Activated naive CD4-positive, alpha-beta T cell treated with anti-CD3 and anti-CD28 coated beads, Interleukin-2, amount 10 ng/mL, durations not matched to agents 7 days and 5 days (primary cell): ENCODE measurements around the gene KCNG4.

Source experiments
- CTCF ChIA-PET: fragments of 350-600 bp; sonication (Branson Sonifier 250); formaldehyde crosslinking; loops from one replicate; lab custom pipeline; 2021; ENCODE audit warnings: antibody characterized with exemption; lab: Charles Lee
- DNase-seq: peaks from one replicate; pipeline ENCODE4 v3.0.0-alpha.2; 2020
- H3K27ac Mint-ChIP-seq: one replicate; pipeline ENCODE4 v1.8.0; 2021; ENCODE audit warnings: mild to moderate bottlenecking, moderate library complexity, mixed read lengths
- H3K27me3 Mint-ChIP-seq: one replicate; pipeline ENCODE4 v1.8.0; 2021; ENCODE audit warnings: mild to moderate bottlenecking, mixed read lengths
- H3K36me3 Mint-ChIP-seq: one replicate; pipeline ENCODE4 v1.8.0; 2021; ENCODE audit warnings: mixed read lengths
- H3K4me1 Mint-ChIP-seq: one replicate; pipeline ENCODE4 v1.8.0; 2021; ENCODE audit warnings: mixed read lengths
- H3K4me3 Mint-ChIP-seq: one replicate; pipeline ENCODE4 v1.8.0; 2021; ENCODE audit warnings: mild to moderate bottlenecking, moderate library complexity, mixed read lengths
- H3K9me3 Mint-ChIP-seq: one replicate; pipeline ENCODE4 v1.8.0; 2021; ENCODE audit warnings: mixed read lengths

Gene KCNG4

DNA sequence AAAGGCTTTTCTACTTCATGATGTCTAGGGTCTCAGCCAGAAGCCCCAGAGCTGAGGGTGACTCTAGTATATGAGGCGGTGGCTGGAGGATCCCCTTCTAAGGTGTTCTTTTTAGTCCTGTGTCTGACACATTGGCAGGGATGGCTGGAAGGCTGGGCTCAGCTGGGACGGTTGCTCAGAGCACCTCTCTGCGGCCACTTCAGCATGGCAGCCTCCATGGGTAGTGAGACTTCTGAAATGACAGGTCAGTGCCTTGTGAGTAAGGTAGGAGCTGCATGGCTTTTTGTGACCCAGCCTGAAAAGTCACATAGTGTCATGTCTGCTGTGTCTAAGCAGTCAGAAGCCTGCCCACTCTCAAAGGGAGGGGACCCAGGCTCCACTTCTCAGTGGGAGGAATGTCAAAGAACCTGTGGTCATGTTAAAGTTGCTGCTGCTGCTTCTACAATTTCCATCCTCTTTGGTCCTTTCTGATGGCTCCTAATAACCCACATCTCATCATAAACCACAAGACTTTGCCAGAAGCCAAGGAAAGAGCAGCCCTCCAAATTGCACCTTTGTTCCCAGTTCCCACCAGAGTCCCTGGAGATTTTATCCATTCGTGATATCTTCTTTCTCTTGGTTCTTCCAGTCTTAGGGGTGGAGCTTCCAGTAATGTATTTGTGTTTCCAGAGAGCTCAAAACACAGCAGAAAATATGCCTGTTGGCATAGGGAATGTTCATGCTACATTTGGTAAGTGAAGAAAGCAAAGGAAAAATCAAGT lies 15.4 kb upstream of the KCNG4 start:
- H3K27ac Mint-ChIP-seq = no peak overlapping the region
- CTCF ChIA-PET = no interaction called here
- DNase-seq = no peak
- peaks cover 43% of the 10 kb centered on the region for H3K27me3 Mint-ChIP-seq
- H3K9me3 Mint-ChIP-seq = no peaks in the 10 kb centered on the region
- H3K36me3 Mint-ChIP-seq = no peaks in the 10 kb centered on the region
- no peak overlapping the region for H3K4me3 Mint-ChIP-seq
- no peaks in the 10 kb centered on the region for H3K4me1 Mint-ChIP-seq

DNA sequence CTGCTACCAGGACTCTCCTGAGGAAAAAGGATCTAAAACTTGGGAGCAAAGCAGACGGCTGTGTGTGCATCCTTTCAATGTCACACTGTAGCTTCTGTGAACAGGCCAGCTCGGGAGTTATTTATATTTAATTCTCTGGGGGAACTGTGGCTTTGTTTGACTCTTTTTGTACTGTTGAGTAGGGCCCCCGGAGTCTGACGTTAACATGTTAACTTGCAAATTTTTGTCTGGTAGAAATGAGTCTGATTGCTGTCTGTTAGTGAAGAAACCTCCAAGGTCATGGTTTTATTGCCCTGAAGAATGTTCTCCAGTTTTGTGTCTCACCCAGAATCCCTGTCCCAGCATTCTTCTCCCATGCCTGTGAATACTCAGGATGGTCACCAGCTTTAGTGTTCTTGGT lies 14.2 kb upstream of the KCNG4 start:
- Mint-ChIP-seq H3K4me1 (no peaks in the 10 kb centered on the region), H3K36me3 (no peaks in the 10 kb centered on the region), H3K4me3 (no peak overlapping the region), H3K27me3 (peaks cover 43% of the 10 kb centered on the region), H3K27ac (no peak overlapping the region), H3K9me3 (no peaks in the 10 kb centered on the region)
- DNase-seq = no peak
- CTCF ChIA-PET = no interaction called here

DNA sequence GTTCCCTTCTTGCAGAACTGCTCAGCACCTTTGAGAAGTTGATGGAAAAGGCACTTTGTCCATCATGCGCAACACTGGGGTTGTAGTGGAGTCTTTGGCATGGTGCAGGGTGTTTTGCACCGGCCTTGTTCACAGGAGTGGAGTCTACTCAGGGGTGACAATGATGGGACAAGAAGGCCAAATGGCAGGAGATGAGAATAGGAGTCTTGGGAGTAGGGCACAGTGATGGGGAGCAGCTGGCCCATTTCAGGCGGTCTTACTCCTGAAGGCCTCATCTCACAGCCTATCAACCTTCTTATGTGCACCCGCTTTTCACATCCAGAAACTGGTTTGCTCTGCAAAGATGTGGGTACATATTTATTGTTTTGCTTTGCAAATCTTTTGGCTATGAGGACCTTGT lies 13.4 kb upstream of the KCNG4 start:
- no peak overlapping the region for H3K4me3 Mint-ChIP-seq
- H3K27me3 Mint-ChIP-seq = peaks cover 38% of the 10 kb centered on the region
- CTCF ChIA-PET = no interaction called here
- no peak overlapping the region for H3K27ac Mint-ChIP-seq
- H3K9me3 Mint-ChIP-seq = no peaks in the 10 kb centered on the region
- H3K36me3 Mint-ChIP-seq = no peaks in the 10 kb centered on the region
- no peaks in the 10 kb centered on the region for H3K4me1 Mint-ChIP-seq
- no peak for DNase-seq

DNA sequence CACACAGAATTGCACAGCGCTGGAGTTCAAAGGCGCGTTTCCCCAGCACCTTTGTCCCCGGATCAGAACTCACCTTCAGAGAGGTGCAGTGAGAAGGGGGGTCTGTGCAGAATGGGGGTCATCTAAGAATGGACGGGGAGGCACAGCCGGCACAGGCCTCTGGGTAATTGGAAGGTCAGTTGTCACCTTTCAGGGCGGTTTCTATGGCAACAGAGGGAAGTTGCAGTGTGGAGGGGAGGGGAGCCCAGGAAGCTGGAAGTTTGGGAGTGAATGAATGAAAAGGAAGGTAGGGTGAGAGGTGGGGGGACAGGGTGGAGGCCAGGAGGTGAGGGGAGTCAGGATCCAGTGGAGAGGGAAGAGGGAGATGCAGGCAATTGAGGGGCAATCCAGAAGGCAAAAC lies 12.4 kb upstream of the KCNG4 start:
- Mint-ChIP-seq H3K4me1 (no peaks in the 10 kb centered on the region), H3K36me3 (no peaks in the 10 kb centered on the region), H3K4me3 (no peak overlapping the region), H3K9me3 (no peaks in the 10 kb centered on the region), H3K27me3 (peaks cover 38% of the 10 kb centered on the region), H3K27ac (no peak overlapping the region)
- no peak for DNase-seq
- CTCF ChIA-PET = no interaction called here

DNA sequence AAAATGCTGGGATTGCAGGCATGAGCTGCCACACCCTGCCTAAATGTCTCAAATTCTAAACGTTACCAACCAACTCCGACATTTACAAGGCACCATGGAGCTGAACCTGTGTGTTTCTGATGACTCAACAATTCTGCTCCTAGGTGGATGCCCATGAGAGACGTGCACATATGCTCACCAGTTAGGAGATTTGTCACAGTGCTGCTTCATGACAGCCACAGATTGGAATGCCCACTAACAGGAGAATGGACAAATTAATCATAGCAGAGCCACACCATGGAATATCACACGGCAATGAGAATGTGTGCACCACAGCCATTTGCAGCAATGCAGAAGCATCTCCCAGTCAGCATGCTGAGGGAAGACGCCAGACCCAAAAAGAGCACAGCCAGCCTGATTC lies 8.0 kb upstream of the KCNG4 start:
- CTCF ChIA-PET = no interaction called here
- no peaks in the 10 kb centered on the region for H3K36me3 Mint-ChIP-seq
- DNase-seq = no peak
- no peaks in the 10 kb centered on the region for H3K4me1 Mint-ChIP-seq
- no peak overlapping the region for H3K27ac Mint-ChIP-seq
- peaks cover 1% of the 10 kb centered on the region for H3K9me3 Mint-ChIP-seq
- peaks cover 32% of the 10 kb centered on the region for H3K27me3 Mint-ChIP-seq
- H3K4me3 Mint-ChIP-seq = no peak overlapping the region

DNA sequence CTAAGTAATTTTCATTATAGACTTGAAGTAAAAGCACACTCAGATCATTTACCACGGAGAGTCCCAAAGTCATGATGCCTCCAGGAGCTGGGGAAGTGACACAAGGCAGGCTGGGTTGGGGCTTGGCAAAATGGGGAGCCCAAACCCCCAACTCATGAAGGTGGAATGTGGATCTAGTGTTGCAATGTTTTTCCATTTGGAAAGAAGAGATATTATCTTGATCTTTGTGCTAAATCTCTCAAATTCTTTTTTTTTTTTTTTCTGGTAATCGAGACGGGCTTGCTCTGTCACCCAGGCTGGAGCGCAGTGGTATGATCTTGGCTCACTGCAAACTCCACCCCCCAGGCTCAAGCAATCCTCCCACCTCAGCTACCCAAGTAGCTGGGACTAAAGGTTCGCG lies 7.5 kb upstream of the KCNG4 start:
- H3K27me3 Mint-ChIP-seq = peaks cover 32% of the 10 kb centered on the region
- peaks cover 1% of the 10 kb centered on the region for H3K9me3 Mint-ChIP-seq
- no peak overlapping the region for H3K4me3 Mint-ChIP-seq
- H3K27ac Mint-ChIP-seq = no peak overlapping the region
- no peak for DNase-seq
- no peaks in the 10 kb centered on the region for H3K36me3 Mint-ChIP-seq
- CTCF ChIA-PET = no interaction called here
- no peaks in the 10 kb centered on the region for H3K4me1 Mint-ChIP-seq

DNA sequence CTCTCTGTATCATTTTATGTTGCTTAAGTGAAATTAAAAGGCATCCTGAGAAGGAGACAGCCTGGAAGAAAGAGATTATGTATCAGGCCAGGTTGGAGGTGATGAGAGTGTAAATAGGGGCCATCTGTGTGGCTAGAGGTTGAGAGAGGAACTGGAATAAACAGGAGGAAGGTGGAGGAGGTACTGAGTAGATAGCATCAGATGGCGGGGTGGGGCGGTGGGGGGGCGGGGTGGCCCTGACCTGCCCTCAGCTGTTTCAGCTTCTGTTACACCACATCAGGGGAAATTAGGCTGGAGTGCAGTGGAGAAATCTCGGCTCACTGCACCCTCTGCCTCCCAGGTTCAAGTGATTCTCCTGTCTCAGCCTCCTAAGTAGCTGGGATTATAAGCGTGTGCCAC lies 6.9 kb upstream of the KCNG4 start:
- peaks cover 25% of the 10 kb centered on the region for H3K27me3 Mint-ChIP-seq
- no peak overlapping the region for H3K27ac Mint-ChIP-seq
- H3K4me1 Mint-ChIP-seq = no peaks in the 10 kb centered on the region
- DNase-seq = no peak
- CTCF ChIA-PET = no interaction called here
- no peak overlapping the region for H3K4me3 Mint-ChIP-seq
- H3K9me3 Mint-ChIP-seq = peaks cover 1% of the 10 kb centered on the region
- no peaks in the 10 kb centered on the region for H3K36me3 Mint-ChIP-seq

DNA sequence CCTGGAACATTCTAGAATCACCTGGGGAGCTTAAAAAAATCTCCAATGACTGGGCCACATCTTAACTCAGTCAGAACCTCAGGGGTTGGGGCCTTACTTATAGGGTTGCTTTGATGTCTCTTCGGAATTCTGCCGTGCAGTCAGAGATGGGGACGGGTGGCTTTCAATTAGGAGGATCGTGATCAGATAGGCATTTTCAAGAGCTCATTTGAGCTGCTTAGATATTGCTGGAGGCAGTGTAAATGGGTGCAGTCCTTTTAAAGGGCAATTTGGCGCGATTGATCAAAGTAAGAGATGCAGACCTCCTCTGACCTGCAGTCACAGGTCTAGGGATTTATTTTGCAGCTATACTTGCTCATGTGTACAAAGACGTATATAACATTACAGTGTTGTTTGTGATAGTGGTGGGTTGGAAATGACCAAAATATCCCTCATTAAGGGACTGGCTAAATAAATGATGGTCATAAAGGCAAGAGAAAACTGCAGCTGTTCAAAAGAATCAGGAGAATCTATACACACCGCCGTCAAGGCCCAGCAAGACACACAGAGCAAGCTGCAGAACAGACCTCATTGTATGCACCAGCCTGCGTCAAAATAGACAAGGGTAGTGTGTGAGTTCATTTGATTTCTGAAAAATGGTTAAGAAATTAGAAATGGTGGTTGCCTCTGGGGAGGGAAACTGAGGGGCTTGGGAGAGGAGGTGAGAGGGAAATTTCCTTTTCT lies 6.3 kb upstream of the KCNG4 start:
- DNase-seq = no peak
- Mint-ChIP-seq H3K4me3 (no peak overlapping the region), H3K9me3 (peaks cover 1% of the 10 kb centered on the region), H3K36me3 (no peaks in the 10 kb centered on the region), H3K27me3 (peaks cover 25% of the 10 kb centered on the region), H3K27ac (no peak overlapping the region), H3K4me1 (no peaks in the 10 kb centered on the region)
- CTCF ChIA-PET = no interaction called here

DNA sequence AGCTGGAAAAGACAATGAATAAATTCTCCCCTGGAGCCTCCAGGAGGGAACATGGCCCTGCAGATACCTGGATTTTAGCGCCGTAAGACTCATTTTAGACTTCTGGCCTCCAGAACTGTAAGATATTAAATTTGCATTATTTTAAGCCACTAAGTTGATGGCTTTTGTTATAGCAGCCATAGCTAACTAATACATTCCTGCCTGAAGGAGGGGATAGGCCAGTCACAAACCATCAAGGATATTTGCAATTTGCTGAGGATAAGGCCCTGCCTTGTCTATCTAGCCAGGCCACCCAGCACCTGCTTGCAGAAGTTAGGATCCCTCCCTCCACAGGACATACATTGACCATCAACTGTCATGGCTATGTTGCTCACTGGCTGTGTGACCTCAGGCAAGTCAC lies 4.9 kb upstream of the KCNG4 start:
- Mint-ChIP-seq H3K27ac (no peak overlapping the region), H3K4me1 (no peaks in the 10 kb centered on the region), H3K4me3 (no peak overlapping the region), H3K27me3 (peaks cover 39% of the 10 kb centered on the region), H3K9me3 (peaks cover 1% of the 10 kb centered on the region), H3K36me3 (no peaks in the 10 kb centered on the region)
- CTCF ChIA-PET = no interaction called here
- DNase-seq = no peak

DNA sequence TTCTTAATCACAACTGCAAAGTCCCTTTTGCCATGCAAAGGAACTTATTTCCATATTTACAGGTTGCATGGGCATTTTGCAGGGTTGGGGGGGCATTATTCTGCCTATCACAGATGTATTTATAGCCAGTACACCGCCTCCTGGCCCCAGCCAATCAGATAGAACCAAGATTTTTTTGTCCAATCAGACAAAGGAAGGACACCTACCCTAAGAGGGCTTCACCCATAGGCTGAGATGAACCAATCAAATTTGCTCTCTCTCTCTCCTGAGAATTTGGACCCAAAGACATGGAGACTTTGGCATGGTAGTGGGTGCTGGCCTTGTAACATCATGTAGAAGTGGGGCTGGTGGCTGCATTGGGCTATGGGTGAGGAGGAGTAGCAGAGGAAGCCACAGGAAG lies 3.9 kb upstream of the KCNG4 start:
- H3K27me3 Mint-ChIP-seq = peaks cover 48% of the 10 kb centered on the region

DNA sequence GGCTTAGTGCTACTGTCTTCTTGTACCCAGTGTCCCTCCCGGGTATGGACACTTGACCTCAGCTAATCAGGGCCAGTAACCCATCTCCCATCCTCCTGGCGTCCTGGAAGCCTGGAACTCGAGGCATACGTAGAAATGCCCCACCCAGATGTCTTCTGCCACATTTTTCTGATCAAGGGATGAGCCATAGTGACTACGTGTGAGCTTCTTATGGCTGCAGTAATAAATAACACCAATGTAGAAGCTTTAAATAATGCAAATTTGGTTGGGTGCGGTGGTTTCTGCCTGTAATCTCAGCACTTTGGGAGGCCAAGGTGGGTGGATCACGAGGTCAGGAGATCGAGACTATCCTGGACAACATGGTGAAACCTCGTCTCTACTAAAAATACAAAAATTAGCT lies 3.0 kb upstream of the KCNG4 start:
- CTCF ChIA-PET = no interaction called here
- Mint-ChIP-seq H3K9me3 (peaks cover 1% of the 10 kb centered on the region), H3K4me1 (no peaks in the 10 kb centered on the region), H3K4me3 (no peak overlapping the region), H3K36me3 (no peaks in the 10 kb centered on the region), H3K27ac (no peak overlapping the region), H3K27me3 (peaks cover 55% of the 10 kb centered on the region)
- no peak for DNase-seq

More for the DNA sequence above, 3.9 kb upstream of the KCNG4 start:
- DNase-seq = no peak
- no peak overlapping the region for H3K27ac Mint-ChIP-seq
- H3K4me1 Mint-ChIP-seq = no peaks in the 10 kb centered on the region
- CTCF ChIA-PET = no interaction called here
- no peaks in the 10 kb centered on the region for H3K36me3 Mint-ChIP-seq
- peaks cover 1% of the 10 kb centered on the region for H3K9me3 Mint-ChIP-seq
- H3K4me3 Mint-ChIP-seq = no peak overlapping the region

DNA sequence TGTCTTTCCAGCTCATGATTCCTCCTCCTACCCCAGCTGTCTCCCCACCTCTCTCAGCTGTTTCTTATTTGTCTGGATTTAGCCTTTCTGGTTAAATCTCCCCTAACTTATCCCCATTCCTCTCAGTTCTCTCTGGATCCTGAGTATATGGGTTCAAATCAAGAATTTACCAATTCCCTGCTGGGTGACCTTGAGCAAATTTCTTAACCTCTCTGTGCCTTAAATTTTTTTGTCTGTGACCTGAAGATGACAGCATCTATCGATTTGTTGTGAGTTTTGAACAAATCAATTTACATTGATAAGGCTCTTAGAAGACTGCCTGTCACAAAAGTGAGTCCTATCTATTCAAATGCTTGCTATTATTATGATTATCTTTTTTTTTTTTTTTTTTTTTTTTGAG lies 2.0 kb upstream of the KCNG4 start:
- CTCF ChIA-PET = no interaction called here
- Mint-ChIP-seq H3K4me1 (no peaks in the 10 kb centered on the region), H3K27ac (no peak overlapping the region), H3K36me3 (no peaks in the 10 kb centered on the region), H3K27me3 (peaks cover 55% of the 10 kb centered on the region), H3K4me3 (no peak overlapping the region), H3K9me3 (peaks cover 1% of the 10 kb centered on the region)
- DNase-seq = no peak

DNA sequence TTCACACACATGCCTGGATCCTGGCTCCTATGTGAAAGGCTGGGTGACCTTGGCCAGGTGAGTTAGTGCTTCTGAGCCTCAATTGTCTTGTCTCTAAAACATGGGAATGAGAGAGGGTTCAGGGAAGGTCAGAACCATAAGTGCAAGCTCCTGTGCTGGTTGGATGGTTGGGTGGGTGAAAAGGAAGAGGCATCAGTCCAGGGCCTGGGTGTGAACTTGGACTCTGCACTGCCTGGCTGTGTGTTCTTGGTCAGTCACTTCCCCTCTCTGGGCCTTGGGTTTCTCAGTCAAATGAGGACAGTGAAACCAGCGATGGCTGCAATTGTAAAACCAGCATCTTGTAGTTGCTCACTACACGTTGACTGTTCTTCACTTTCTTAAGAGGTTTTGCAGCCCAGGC lies 643 bp upstream of the KCNG4 start:
- Mint-ChIP-seq H3K27me3 (peaks cover 60% of the 10 kb centered on the region), H3K9me3 (peaks cover 1% of the 10 kb centered on the region), H3K4me3 (no peak overlapping the region), H3K4me1 (no peaks in the 10 kb centered on the region), H3K36me3 (no peaks in the 10 kb centered on the region), H3K27ac (no peak overlapping the region)
- no peak for DNase-seq
- CTCF ChIA-PET = no interaction called here

DNA sequence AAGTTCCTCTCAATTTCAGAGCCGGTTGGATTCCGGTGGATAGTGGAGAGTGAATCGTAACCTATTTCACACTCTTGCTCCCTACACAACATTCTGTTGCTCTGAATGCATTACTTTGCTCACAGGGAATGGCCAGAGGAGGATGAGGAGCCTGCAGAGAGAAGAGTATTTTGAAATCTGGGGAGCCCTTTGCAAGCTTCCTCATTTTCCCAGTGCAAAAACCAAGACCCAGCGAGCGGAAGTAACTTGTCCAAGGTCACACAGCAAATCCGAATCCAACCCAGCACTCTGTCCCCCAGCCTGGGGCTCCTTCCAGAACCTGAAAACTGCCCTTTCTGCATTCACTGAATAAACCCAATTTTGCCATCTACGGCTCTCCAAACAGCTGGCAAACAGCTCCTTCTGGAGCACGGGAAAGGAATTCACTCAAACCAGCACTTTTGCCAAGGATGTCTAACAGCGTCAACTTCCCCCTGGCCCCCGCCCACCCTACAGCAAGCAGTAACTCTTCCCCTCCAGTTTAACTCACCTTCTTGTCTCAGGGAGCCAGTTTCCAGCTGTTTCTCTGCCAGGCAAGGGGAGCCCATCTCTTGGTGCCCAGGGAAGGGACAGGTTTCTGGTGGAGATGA lies 557 bp downstream of the KCNG4 start:
- CTCF ChIA-PET = no interaction called here
- H3K9me3 Mint-ChIP-seq = peaks cover 1% of the 10 kb centered on the region
- no peak for DNase-seq
- H3K36me3 Mint-ChIP-seq = no peaks in the 10 kb centered on the region
- no peak overlapping the region for H3K27ac Mint-ChIP-seq
- no peaks in the 10 kb centered on the region for H3K4me1 Mint-ChIP-seq
- H3K27me3 Mint-ChIP-seq = peaks cover 62% of the 10 kb centered on the region
- H3K4me3 Mint-ChIP-seq = no peak overlapping the region
